Large intestine (tissue), 3 donors: ENCODE data around the gene SPRR5. TPM values are rescaled to one million over a fixed set of nuclear protein-coding genes. Genes with fewer than 3 reads are reported as not detected.

Source experiments
- DNase-seq, 2 donors: peaks; one replicate each; pipeline versions ENCODE4 v3.0.0 to v3.0.0-alpha.2; 2013
- H3K27ac ChIP-seq: one replicate; pipeline ENCODE4 v1.5.1; 2013; ENCODE audit warnings: low read length
- H3K27me3 ChIP-seq: 2 replicates; pipeline ENCODE4 v1.6.1; 2013; ENCODE audit warnings: low read length; ENCODE audit not compliant: control insufficient read depth, insufficient read depth
- H3K36me3 ChIP-seq: 2 replicates; pipeline ENCODE4 v1.6.1; 2013; ENCODE audit warnings: low read length; ENCODE audit not compliant: control insufficient read depth, insufficient read depth
- H3K4me1 ChIP-seq: one replicate; pipeline ENCODE4 v1.6.1; 2013; ENCODE audit warnings: low read length; ENCODE audit not compliant: control insufficient read depth, insufficient read depth
- H3K4me3 ChIP-seq: one replicate; pipeline ENCODE4 v1.5.1; 2013; ENCODE audit warnings: low read length
- H3K9me3 ChIP-seq: one replicate; pipeline ENCODE4 v1.6.1; 2013; ENCODE audit warnings: mild to moderate bottlenecking, low read depth, low read length, moderate library complexity; ENCODE audit not compliant: control insufficient read depth
- WGBS: methylation state at CpG from one replicate; pipeline ENCODE4 v1.1.5; 2013; ENCODE audit warnings: low lambda C conversion rate; ENCODE audit not compliant: insufficient coverage; 5-methylcytosine and 5-hydroxymethylcytosine counted together
- polyA plus RNA-seq: library from polyadenylated mRNA; unstranded; fragments of 120-200 nt; gene quantifications from one replicate; pipeline ENCODE4 v1.2.1, GENCODE V29; 2013

The SPRR5 gene
- polyA plus RNA-seq, 1 donor, result not detected

GRCh38 chr1:152942161-152942560 lies 4.8 kb upstream of the SPRR5 start:
- WGBS, result no CpG with 5 or more reads among the region's 2 CpGs
- Histone ChIP-seq H3K27me3 (no peaks in the 10 kb centered on the region), H3K36me3 (no peaks in the 10 kb centered on the region), H3K9me3 (no peaks in the 10 kb centered on the region), H3K4me1 (no peaks in the 10 kb centered on the region), H3K27ac (no peak overlapping the region), H3K4me3 (no peak overlapping the region)
- no peak for DNase-seq

- peaks cover 3% of the 10 kb centered on the region for H3K27me3 ChIP-seq
- H3K36me3 ChIP-seq, result no peaks in the 10 kb centered on the region
- 75% methylated on average over 2 of the region's 3 CpGs for WGBS
- no peak overlapping the region for H3K4me3 ChIP-seq
- no peak overlapping the region for H3K27ac ChIP-seq
- DNase-seq, result no peak
- no peaks in the 10 kb centered on the region for H3K4me1 ChIP-seq
- no peaks in the 10 kb centered on the region for H3K9me3 ChIP-seq
Measured at GRCh38 chr1:152946248-152946647, 758 bp upstream of the SPRR5 start.

DNA sequence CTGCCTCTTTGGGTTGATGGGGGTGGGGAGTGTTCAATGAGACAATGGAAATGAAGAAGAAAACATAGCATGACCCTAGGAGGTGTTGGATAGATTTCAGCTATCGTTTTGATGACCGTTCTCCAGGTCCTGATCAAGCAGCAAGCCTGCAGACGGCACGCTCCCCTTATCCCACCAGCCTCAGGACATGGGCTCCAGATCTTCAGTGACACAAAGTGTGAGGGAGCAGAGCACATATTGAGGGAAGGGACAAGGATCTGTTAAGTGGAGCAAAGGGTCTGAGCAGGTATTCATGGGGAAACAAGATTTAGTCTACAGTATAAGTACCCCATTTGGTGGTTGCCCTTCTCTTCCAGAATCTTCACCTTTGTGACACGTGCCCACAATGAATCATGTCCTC lies 4.7 kb downstream of the SPRR5 start:
- no peaks in the 10 kb centered on the region for H3K9me3 ChIP-seq
- WGBS, result no CpG with 5 or more reads among the region's 5 CpGs
- no peaks in the 10 kb centered on the region for H3K36me3 ChIP-seq
- H3K27ac ChIP-seq, result no peak overlapping the region
- H3K4me3 ChIP-seq, result no peak overlapping the region
- no peaks in the 10 kb centered on the region for H3K4me1 ChIP-seq
- no peak for DNase-seq
- H3K27me3 ChIP-seq, result peaks cover 3% of the 10 kb centered on the region

- WGBS, result no CpG with 5 or more reads among the region's 7 CpGs
- Histone ChIP-seq H3K4me3 (no peak overlapping the region), H3K9me3 (no peaks in the 10 kb centered on the region), H3K36me3 (no peaks in the 10 kb centered on the region), H3K27me3 (peaks cover 3% of the 10 kb centered on the region), H3K27ac (no peak overlapping the region), H3K4me1 (no peaks in the 10 kb centered on the region)
- no peak for DNase-seq
Measured at GRCh38 chr1:152953761-152954160, 6.8 kb downstream of the SPRR5 start.

DNA sequence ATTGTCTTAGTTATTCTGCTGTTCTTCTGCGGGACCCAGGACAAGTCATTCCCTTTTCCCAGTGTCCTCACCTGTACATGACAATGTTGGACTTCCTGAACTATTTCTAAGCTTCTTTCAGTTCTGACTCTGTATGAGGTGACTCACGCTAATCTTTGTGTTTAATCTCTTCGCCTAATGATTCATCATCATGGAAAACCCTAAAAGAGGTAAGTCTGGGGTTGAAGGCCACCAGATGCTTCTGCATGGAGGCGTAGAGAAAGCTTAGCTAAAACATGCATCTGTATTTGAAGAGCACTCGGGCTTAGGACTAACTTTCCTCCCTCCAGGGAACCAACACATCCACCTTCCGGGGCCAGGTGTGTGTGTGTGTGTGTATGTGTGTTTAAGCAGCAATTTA lies 7.4 kb downstream of the SPRR5 start:
- DNase-seq, result no peak
- no peaks in the 10 kb centered on the region for H3K9me3 ChIP-seq
- no peak overlapping the region for H3K4me3 ChIP-seq
- no peaks in the 10 kb centered on the region for H3K4me1 ChIP-seq
- WGBS, result no CpG with 5 or more reads among the region's 6 CpGs
- no peak overlapping the region for H3K27ac ChIP-seq
- H3K36me3 ChIP-seq, result no peaks in the 10 kb centered on the region
- peaks cover 3% of the 10 kb centered on the region for H3K27me3 ChIP-seq

- Histone ChIP-seq H3K27me3 (no peaks in the 10 kb centered on the region), H3K36me3 (no peaks in the 10 kb centered on the region), H3K9me3 (no peaks in the 10 kb centered on the region), H3K4me1 (no peaks in the 10 kb centered on the region), H3K27ac (no peak overlapping the region), H3K4me3 (no peak overlapping the region)
- no CpG with 5 or more reads among the region's 3 CpGs for WGBS
- DNase-seq, result no peak
Measured at GRCh38 chr1:152957561-152957960, 10.6 kb downstream of the SPRR5 start.

DNA sequence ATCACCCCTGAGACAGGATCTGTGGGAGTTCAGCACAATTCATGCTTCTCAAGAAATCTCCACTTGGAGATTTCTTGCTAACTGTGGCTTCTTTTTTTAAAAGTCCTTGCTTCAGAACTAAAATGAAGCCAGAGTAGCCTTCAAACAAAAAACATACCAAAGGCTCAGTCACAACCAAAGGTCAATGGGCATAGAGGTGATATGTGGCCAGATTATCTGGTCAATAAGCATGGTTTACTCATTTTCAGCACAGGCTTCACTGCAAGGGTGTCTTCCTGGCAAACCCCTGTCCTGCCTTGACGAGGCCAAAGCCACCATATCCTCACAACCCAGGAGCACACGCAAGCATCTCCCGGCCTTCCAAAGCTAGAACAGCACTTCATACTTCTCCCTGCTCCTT lies 12.3 kb downstream of the SPRR5 start:
- Histone ChIP-seq H3K36me3 (no peaks in the 10 kb centered on the region), H3K4me3 (no peak overlapping the region), H3K4me1 (no peaks in the 10 kb centered on the region), H3K27me3 (no peaks in the 10 kb centered on the region), H3K9me3 (no peaks in the 10 kb centered on the region), H3K27ac (no peak overlapping the region)
- no CpG with 5 or more reads among the region's 3 CpGs for WGBS
- no peak for DNase-seq

DNA sequence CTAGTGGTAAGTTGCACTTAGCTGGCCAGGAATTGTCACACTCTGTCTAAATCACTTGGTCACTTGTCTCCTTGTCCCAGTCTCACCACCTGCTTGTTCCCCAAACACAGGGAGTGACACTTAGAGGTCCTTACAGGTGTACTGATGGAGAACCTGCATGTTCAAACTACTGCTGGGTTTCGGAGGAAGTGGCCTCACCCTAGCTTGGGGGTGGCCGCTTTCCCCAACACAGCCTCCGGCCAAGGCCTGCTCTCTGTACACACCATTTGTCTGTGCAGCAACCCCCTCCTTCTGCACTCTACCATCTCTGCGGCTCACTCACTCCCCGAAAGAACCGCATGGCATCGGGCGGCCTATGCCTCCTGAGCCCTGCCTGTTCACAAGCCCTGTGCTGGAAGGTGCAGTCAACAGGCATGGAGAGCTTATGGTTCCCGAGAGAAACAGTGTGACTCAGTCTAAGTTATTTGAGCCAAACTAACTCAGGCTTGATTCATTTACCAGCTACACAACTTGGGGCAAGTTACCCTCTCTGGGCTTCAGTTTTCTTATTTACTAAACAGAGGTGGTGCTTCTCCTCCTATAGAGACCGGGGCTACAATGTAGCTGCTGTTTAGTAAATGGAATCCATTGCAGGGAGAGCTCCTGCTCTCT lies 12.9 kb downstream of the SPRR5 start:
- H3K4me1 ChIP-seq, result no peaks in the 10 kb centered on the region
- no peaks in the 10 kb centered on the region for H3K36me3 ChIP-seq
- no CpG with 5 or more reads among the region's 10 CpGs for WGBS
- H3K27ac ChIP-seq, result no peak overlapping the region
- no peak for DNase-seq
- H3K27me3 ChIP-seq, result no peaks in the 10 kb centered on the region
- H3K4me3 ChIP-seq, result no peak overlapping the region
- no peaks in the 10 kb centered on the region for H3K9me3 ChIP-seq

DNA sequence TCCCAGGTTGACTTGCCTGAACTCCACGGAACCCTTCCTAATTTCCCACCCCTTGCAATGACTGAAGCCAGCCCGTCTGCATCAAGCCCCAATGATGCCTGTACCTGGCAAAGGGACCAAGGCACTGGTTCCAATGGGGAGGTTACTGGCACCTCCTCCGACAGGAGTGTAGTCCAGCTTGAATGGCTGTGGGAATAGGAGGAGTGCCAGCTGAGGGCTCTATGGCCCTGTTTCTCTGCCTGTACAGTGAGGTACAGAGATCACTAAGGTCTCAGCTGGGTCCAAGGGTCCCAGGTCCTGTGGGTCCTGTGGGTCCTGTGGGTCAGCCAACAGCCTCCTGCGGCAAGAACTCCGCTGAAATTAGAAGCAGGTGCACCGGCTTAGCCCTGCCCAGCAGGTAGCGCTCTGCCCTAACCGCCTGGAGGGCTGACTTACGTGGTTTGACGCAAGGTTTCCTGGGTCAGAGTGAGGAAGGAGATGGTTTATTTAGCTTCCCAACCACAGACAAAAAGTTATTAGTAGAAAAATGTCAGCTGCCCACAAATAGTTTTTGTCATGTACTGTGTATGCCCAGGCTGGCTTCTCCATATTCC lies 13.5 kb downstream of the SPRR5 start:
- Histone ChIP-seq H3K27ac (no peak overlapping the region), H3K4me1 (no peaks in the 10 kb centered on the region), H3K9me3 (no peaks in the 10 kb centered on the region), H3K36me3 (no peaks in the 10 kb centered on the region), H3K4me3 (no peak overlapping the region), H3K27me3 (no peaks in the 10 kb centered on the region)
- no peak for DNase-seq
- WGBS, result no CpG with 5 or more reads among the region's 10 CpGs

- Histone ChIP-seq H3K4me1 (no peaks in the 10 kb centered on the region), H3K27me3 (no peaks in the 10 kb centered on the region), H3K36me3 (no peaks in the 10 kb centered on the region), H3K9me3 (no peaks in the 10 kb centered on the region), H3K4me3 (no peak overlapping the region), H3K27ac (no peak overlapping the region)
- no peak for DNase-seq
- no CpG with 5 or more reads among the region's 7 CpGs for WGBS
Measured at GRCh38 chr1:152961226-152961891, 14.4 kb downstream of the SPRR5 start.
